Muscle layer of colon (tissue), 2 donors: ENCODE measurements around the gene ANKS3.
A peak's percentile ranks its signal among the peaks of the same experiment; 100 is the strongest.

Source experiments
- H3K27ac ChIP-seq: one replicate; pipeline ENCODE4 v1.7.0; 2013; ENCODE audit warnings: low read depth, mild to moderate bottlenecking, low read length, moderate library complexity
- H3K27me3 ChIP-seq, 2 donors: one replicate each; pipeline ENCODE4 v1.7.0; 2013; ENCODE audit warnings: low read length in 2 of 2, mild to moderate bottlenecking in 2 of 2; ENCODE audit not compliant: insufficient read depth in 2 of 2, control insufficient read depth in 1 of 2
- H3K36me3 ChIP-seq: one replicate; pipeline ENCODE4 v1.7.0; 2013; ENCODE audit warnings: mild to moderate bottlenecking, low read length; ENCODE audit not compliant: insufficient read depth
- H3K4me1 ChIP-seq: one replicate; pipeline ENCODE4 v1.7.0; 2013; ENCODE audit warnings: mild to moderate bottlenecking, low read length; ENCODE audit not compliant: insufficient read depth
- H3K4me3 ChIP-seq, 2 donors: one replicate each; pipeline ENCODE4 v1.7.0; 2013; ENCODE audit warnings: low read length in 2 of 2, low read depth in 1 of 2, mild to moderate bottlenecking in 1 of 2, moderate library complexity in 1 of 2
- H3K9ac ChIP-seq: one replicate; pipeline ENCODE4 v1.7.0; 2013; ENCODE audit warnings: low read length
- H3K9me3 ChIP-seq: one replicate; pipeline ENCODE4 v1.7.0; 2013; ENCODE audit warnings: mild to moderate bottlenecking, low read length
- donor health status: abdominal sarcoma.
- donor health status: Adenocarcinoma of cecum.

The ANKS3 gene, protein sequence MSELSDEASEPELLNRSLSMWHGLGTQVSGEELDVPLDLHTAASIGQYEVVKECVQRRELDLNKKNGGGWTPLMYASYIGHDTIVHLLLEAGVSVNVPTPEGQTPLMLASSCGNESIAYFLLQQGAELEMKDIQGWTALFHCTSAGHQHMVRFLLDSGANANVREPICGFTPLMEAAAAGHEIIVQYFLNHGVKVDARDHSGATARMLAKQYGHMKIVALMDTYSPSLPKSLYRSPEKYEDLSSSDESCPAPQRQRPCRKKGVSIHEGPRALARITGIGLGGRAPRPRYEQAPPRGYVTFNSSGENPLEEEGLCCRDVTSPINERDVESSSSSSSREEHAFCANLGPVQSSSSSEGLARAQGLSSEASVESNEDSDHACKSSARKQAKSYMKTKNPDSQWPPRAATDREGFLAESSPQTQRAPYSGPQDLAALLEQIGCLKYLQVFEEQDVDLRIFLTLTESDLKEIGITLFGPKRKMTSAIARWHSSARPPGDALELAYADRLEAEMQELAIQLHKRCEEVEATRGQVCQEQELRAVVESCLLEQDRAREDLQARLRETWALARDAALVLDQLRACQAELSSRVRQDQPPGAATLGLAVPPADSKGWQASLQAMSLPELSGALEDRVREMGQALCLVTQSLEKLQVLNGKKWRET

DNA sequence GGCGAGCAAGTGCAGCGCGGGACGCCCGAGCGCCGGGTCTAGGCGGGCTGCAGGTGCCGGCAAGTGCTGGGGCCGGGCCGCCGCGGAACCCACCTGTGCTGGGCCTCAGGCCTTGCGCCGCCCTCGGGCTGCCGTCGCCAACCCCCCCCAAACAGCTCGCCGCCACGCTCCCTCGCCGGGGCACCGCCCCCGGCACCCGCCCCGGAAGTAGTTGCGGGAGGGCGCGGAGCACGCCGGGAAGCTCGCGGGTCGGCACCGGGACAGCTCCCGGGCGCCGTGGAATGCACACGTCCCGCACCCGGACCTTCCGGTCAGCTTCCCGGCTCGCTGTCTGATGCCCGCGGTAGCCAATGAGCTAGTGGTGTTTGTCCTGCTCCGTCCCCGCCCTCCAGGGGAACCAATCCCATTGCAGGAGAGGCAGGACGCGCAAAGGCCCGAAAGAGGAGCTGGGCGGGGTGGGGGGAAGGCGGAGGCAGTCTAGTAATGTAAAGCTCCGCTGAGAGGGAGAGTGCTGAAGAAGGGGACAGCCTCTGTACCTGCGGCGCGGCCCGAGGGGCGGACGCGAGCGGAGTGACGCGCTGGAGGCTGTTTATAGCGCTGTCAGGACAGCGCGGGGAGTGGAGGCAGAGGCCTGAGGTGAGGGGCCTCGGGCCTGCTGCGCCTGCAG, at the start of gene ANKS3, which contains the start of gene DNAAF8:
TSS of gene ANKS3 (minus strand) at position 209 of the 667 bp plus-strand sequence. CDS start 4,122 bp downstream, outside the sequence.
TSS of gene DNAAF8 (plus strand) at position 475 of the 667 bp plus-strand sequence. CDS start 1,978 bp downstream, outside the sequence.
- Histone ChIP-seq H3K9ac (no peak within 1 kb of the TSS), H3K36me3 (peaks cover 9% of the 10 kb centered on the region), H3K4me3 (peak within 1 kb of the TSS; percentile 95), H3K9me3 (no peaks in the 10 kb centered on the region), H3K27ac (peak within 1 kb of the TSS; percentile 94), H3K27me3 (no peaks in the 10 kb centered on the region), H3K4me1 (peaks cover 10% of the 10 kb centered on the region)

DNA sequence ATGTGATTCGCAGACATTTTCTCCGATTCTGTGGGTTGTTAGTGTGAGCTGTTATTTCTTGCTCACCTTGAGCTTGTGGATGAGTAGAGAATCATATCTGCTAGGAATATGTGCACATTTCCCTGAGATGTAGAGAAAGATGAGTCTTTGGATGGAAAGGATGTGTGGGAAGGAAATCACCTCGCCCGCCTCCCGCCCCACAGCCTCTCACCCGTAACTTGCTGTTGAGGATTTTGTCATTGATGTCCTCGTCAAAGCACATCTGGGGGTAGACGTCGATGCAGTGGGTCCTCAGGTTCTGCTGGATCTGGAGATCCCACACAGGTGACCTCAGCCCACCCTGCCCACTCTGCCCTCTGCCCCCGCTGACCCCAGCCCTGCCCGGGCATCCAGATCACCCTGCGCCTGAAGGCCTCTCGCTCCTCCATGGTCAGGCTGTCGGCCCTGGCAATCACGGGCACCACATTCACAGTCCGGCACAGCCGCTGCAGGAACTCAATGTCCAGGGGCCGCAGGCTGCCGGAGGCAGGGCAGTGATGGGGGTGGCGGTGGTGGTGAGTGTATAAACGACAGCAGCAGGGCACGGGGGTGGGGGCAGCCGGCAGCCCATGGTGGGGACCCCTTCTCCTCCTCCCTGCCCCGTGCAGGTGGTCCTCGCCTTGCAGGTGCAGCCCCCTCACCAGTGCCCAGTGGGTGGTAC, 49.3 kb upstream of the ANKS3 start:
- Histone ChIP-seq H3K36me3 (no peaks in the 10 kb centered on the region), H3K4me3 (no peak overlapping the region), H3K27ac (no peak overlapping the region), H3K4me1 (no peaks in the 10 kb centered on the region), H3K9me3 (no peaks in the 10 kb centered on the region), H3K27me3 (no peaks in the 10 kb centered on the region), H3K9ac (no peak overlapping the region)

DNA sequence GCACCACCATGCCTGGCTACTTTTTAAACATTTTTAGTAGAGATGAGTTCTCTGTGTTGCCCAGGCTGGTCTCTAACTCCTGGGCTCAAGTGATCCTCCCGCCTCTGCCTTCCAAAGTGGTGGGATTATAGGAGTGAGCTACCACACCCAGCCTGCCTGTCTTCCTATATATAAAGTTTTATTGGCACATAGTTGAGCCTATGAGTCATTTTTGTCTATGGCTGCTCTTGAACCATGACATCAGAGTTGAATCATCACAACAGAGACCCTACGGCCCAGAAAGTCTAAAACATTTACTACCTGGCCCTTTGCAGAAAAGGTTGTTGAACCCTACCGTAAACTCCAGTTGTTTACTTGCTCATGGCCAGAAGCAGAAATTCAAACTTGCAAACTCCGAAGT, 46.2 kb upstream of the ANKS3 start:
- Histone ChIP-seq H3K4me3 (no peak overlapping the region), H3K36me3 (no peaks in the 10 kb centered on the region), H3K9me3 (no peaks in the 10 kb centered on the region), H3K4me1 (no peaks in the 10 kb centered on the region), H3K9ac (no peak overlapping the region), H3K27ac (no peak overlapping the region), H3K27me3 (no peaks in the 10 kb centered on the region)

DNA sequence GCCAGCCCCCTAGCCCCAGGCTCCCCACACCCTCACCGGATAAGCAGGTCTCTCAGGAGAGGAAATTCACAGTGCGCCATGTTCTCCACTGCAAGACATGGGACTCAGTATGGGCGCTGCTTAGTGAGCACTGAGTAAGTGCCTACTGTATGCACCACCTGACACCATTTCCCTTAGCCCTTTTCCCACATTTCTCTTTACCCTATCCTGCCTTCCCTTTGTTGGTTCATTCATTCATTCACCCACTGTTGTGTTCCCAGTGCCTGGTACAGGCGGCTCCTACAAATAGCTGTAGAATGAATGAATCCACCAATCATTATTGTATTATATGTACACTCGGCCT, 44.0 kb upstream of the ANKS3 start:
- H3K9me3 ChIP-seq = no peaks in the 10 kb centered on the region
- no peak overlapping the region for H3K27ac ChIP-seq
- no peak overlapping the region for H3K9ac ChIP-seq
- H3K27me3 ChIP-seq = no peaks in the 10 kb centered on the region
- no peaks in the 10 kb centered on the region for H3K36me3 ChIP-seq
- H3K4me3 ChIP-seq = no peak overlapping the region
- no peaks in the 10 kb centered on the region for H3K4me1 ChIP-seq

DNA sequence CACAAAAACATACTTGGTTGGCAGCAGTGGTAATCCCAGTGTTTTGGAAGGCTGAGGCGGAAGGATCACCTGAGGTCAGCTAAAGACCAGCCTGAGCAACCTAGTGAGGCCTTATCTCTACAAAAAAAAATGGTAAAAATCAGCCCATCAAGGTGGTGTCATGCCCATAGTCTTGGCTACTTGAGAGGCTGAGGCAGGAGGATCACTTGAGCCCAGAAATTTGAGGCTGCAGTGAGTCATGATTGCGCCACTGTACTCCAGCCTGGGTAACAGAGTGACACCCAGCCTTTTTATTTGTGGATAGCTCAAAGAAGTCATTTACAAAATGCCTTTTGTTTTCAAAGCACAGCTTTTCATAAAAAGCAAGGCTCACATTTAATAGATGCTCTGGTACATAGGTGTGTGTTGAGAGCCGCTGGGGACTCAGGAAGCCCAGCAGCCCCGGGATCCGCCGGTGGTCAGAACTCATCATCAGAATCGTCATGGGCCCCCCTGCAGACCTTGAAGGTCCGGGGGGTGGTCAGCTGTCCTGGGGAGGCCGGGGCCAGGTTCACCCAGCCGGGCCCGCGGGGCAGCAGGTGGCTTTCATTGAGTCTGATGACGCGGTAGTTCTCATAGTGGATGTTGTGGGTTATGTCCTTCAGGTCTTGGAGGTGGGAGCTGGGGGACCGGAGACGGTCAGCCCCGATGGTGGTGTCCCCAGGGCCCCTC, 43.4 kb upstream of the ANKS3 start:
- no peaks in the 10 kb centered on the region for H3K9me3 ChIP-seq
- no peaks in the 10 kb centered on the region for H3K4me1 ChIP-seq
- H3K27ac ChIP-seq = no peak overlapping the region
- H3K9ac ChIP-seq = no peak overlapping the region
- H3K36me3 ChIP-seq = no peaks in the 10 kb centered on the region
- H3K4me3 ChIP-seq = no peak overlapping the region
- no peaks in the 10 kb centered on the region for H3K27me3 ChIP-seq

DNA sequence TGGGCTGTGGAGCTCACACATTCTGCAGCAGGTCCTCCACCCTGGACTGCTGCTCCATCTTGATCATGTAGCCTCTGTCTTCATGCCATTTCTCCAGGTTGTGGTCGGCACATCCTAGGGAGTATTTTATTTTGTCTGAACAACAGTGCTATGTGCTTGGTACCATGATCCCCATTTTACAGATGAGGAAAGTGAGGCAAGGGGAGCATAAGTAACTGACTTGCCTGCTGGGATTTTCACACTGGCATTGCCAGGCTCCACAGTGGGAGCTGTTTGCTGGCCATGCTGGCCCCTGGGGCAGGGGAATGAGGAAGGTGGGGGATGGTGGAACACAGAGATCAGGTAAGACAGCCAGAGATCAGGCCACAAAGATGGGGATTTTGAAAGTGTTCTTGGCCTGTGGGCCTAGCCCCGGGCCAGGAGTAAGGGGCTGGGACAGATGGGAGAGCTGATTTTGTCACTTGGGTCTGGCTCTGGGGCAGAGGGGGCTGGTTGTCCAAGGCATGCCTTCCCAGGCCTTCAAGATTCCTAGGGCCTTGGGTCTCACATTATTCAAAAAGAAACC, 42.2 kb upstream of the ANKS3 start:
- H3K9me3 ChIP-seq = no peaks in the 10 kb centered on the region
- no peaks in the 10 kb centered on the region for H3K4me1 ChIP-seq
- H3K27me3 ChIP-seq = no peaks in the 10 kb centered on the region
- no peak overlapping the region for H3K27ac ChIP-seq
- H3K9ac ChIP-seq = no peak overlapping the region
- no peak overlapping the region for H3K4me3 ChIP-seq
- H3K36me3 ChIP-seq = no peaks in the 10 kb centered on the region

DNA sequence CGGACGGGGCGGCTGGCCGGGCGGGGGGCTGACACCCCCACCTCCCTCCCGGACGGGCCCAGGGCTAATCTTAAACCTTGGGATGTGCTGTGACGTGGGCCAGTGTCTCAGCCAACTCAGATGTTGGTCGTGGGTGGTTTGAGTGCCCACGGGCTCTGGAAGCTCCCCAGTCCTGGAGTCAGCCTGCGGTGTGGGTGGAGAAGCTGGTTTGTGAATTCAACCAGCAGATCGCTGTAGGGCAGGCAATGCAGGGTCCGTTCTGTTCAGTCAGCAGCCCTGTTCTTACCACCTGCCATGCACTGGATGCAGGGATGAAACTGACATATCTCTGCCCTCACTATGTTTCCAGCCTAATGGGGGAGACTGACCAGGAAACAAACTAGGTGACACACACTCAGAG, 40.9 kb upstream of the ANKS3 start:
- H3K27ac ChIP-seq = no peak overlapping the region
- H3K9ac ChIP-seq = no peak overlapping the region
- no peaks in the 10 kb centered on the region for H3K9me3 ChIP-seq
- no peak overlapping the region for H3K4me3 ChIP-seq
- H3K27me3 ChIP-seq = no peaks in the 10 kb centered on the region
- H3K36me3 ChIP-seq = no peaks in the 10 kb centered on the region
- no peaks in the 10 kb centered on the region for H3K4me1 ChIP-seq

DNA sequence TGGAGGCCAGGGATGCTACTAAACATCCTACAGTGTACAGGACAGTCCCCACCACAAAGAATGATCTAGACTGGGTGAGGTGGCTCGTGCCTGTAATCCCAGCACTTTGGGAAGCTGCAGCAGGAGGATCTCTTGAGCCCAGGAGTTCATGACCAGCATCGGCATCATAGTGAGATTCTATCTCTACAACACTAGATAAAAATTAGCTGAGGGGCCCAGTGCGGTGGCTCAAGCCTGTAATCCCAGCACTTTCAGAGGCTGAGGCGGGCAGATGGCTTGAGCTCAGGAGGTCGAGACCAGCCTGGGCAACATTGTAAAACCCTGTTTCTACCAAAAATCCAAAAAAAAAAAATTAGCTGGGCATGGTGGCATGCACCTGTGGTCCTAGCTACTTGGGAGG, 38.3 kb upstream of the ANKS3 start:
- Histone ChIP-seq H3K36me3 (no peaks in the 10 kb centered on the region), H3K27me3 (no peaks in the 10 kb centered on the region), H3K4me3 (no peak overlapping the region), H3K9ac (no peak overlapping the region), H3K9me3 (no peaks in the 10 kb centered on the region), H3K27ac (no peak overlapping the region), H3K4me1 (peaks cover 12% of the 10 kb centered on the region)

DNA sequence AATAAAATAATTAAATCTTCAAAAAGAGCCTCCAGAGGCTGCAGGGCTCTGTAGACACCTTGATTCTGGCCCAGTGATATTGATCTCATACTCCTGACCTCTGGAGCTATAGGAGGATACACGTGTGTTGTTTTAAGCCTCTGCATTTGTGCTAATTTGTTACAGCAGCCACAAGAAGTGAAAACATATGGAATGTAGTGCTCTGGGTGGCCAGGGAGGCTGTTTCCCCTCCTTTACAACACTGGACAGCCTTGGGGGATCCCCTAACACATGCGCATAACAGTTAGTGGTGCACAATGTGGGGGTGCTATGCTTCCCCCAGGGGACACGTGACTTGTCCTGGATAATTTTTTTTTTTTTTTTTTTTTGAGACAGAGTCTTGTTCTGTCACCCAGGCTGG, 37.6 kb upstream of the ANKS3 start:
- Histone ChIP-seq H3K27ac (no peak overlapping the region), H3K36me3 (no peaks in the 10 kb centered on the region), H3K4me3 (no peak overlapping the region), H3K4me1 (peaks cover 12% of the 10 kb centered on the region), H3K9ac (no peak overlapping the region), H3K9me3 (no peaks in the 10 kb centered on the region), H3K27me3 (no peaks in the 10 kb centered on the region)

DNA sequence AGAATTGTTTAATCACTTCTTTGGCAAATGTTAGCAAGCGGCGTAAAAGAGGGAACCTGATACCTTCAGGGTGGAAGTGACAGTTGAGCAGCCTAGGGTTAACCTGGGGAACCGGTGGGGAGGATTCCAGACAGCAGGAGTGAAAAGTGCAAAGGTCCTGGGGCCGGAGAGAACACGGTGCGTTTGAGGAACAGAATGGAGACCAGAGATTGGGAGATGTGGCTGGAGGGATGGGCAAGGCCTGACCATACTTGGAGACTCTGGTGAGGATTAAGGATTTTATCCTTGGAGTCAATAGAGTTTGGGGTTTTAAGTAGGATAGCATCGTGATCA, 35.2 kb upstream of the ANKS3 start:
- H3K4me3 ChIP-seq = peak overlapping the region; percentile 61 to 74

More for the DNA sequence above, 35.2 kb upstream of the ANKS3 start:
- H3K27ac ChIP-seq = peak overlapping the region; percentile 77
- H3K27me3 ChIP-seq = no peaks in the 10 kb centered on the region
- H3K9me3 ChIP-seq = no peaks in the 10 kb centered on the region
- H3K9ac ChIP-seq = no peak overlapping the region
- peaks cover 5% of the 10 kb centered on the region for H3K36me3 ChIP-seq
- H3K4me1 ChIP-seq = peaks cover 29% of the 10 kb centered on the region
